Esophagus squamous epithelium (tissue), 5 donors: Measurements from ENCODE around the gene CORO1C. TPM values are rescaled to one million over a fixed set of nuclear protein-coding genes. Genes with fewer than 3 reads are reported as not detected.

Source experiments
- DNase-seq: peaks from one replicate; lab custom pipeline; 2025; lab: John Stamatoyannopoulos, UW
- H3K27ac ChIP-seq, 4 donors: fragments of 200-600 bp; sonication (generic); one replicate each; pipeline ENCODE4 v1.5.1; 2016 to 2019; ENCODE audit warnings: mild to moderate bottlenecking in 1 of 4
- H3K27me3 ChIP-seq, 4 donors: fragments of 200-600 bp; sonication (generic); 1 replicate in 3 of 4; 2 replicates in 1 of 4; pipeline versions ENCODE4 v1.5.1 to v1.6.0; 2017 to 2021; ENCODE audit warnings: antibody characterized with exemption in 1 of 4
- H3K36me3 ChIP-seq, 3 donors: fragments of 200-600 bp; sonication (generic); one replicate each; pipeline ENCODE4 v1.5.1; 2016 to 2019
- H3K4me1 ChIP-seq, 3 donors: fragments of 200-600 bp; sonication (generic); one replicate each; pipeline ENCODE4 v1.5.1; 2017 to 2019
- H3K4me3 ChIP-seq, 4 donors: fragments of 200-600 bp; sonication (generic); 1 replicate in 3 of 4; 2 replicates in 1 of 4; pipeline ENCODE4 v1.5.1; 2016 to 2019; ENCODE audit warnings: mild to moderate bottlenecking in 2 of 4, moderate library complexity in 1 of 4
- H3K9me3 ChIP-seq, 3 donors: fragments of 200-600 bp; sonication (generic); one replicate each; pipeline ENCODE4 v1.5.1; 2016 to 2019
- POLR2A ChIP-seq, 4 donors: fragments of 450-650 bp; IDR thresholded peaks; one replicate each; pipeline ENCODE4 v1.6.1; 2017; ENCODE audit warnings: antibody characterized with exemption in 4 of 4, mild to moderate bottlenecking in 4 of 4, moderate library complexity in 3 of 4
- WGBS, 2 donors: methylation state at CpG; one replicate each; pipeline ENCODE4 v1.1.5; 2018; 5-methylcytosine and 5-hydroxymethylcytosine counted together
- intact Hi-C: fragments of 100-400 bp; cut with DNase I; formaldehyde crosslinking; loops from one replicate; pipeline ENCODE4 v1.15.0; 2022
- total RNA-seq, 4 donors: library from RNA; depleted of rRNA; stranded (reverse); fragments of >200 nt; gene quantifications; one replicate each; pipeline ENCODE4 v1.1.0, GENCODE V29; 2016
- TF ChIP-seq, protein P1 (sequence below), 6 experiments: fragments of 450-650 bp in 4 of 6; fragments of 200-600 bp in 2 of 6; sonication (generic) in 2 of 6; IDR thresholded peaks; one replicate each; pipeline ENCODE4 v1.5.1; 2016 to 2019; ENCODE audit warnings: antibody characterized with exemption in 6 of 6, mild to moderate bottlenecking in 4 of 6, moderate library complexity in 4 of 6
- donor health status: DM: yes; HTN: yes; CAD: no.

CORO1C gene
- total RNA-seq, 4 donors from 2014 or later = 67.2 to 142 (median 114) TPM

- Histone ChIP-seq H3K27me3 (no peaks in the 10 kb centered on the region), H3K9me3 (no peaks in the 10 kb centered on the region), H3K4me3 (no peak overlapping the region), H3K27ac (no peak overlapping the region), H3K4me1 (peaks cover 0 to 7% (median 0%) of the 10 kb centered on the region in 3 donors), H3K36me3 (peaks cover 10 to 98% (median 29%) of the 10 kb centered on the region in 3 donors)
- 82 to 85% methylated on average over 3 of the region's 3 CpGs for WGBS, 2 donors
- DNase-seq = no peak
- intact Hi-C loops = no loop called here
- no peak for TF ChIP-seq POLR2A (IDR thresholded peaks at IDR 0.05)
- TF ChIP-seq, protein P1, sequence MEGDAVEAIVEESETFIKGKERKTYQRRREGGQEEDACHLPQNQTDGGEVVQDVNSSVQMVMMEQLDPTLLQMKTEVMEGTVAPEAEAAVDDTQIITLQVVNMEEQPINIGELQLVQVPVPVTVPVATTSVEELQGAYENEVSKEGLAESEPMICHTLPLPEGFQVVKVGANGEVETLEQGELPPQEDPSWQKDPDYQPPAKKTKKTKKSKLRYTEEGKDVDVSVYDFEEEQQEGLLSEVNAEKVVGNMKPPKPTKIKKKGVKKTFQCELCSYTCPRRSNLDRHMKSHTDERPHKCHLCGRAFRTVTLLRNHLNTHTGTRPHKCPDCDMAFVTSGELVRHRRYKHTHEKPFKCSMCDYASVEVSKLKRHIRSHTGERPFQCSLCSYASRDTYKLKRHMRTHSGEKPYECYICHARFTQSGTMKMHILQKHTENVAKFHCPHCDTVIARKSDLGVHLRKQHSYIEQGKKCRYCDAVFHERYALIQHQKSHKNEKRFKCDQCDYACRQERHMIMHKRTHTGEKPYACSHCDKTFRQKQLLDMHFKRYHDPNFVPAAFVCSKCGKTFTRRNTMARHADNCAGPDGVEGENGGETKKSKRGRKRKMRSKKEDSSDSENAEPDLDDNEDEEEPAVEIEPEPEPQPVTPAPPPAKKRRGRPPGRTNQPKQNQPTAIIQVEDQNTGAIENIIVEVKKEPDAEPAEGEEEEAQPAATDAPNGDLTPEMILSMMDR (IDR thresholded peaks at IDR 0.05) = no peak
Measured at GRCh38 chr12:108653922-108654321, 77.4 kb downstream of the CORO1C start.

- Histone ChIP-seq H3K4me3 (no peak overlapping the region), H3K36me3 (peaks cover 16 to 98% (median 31%) of the 10 kb centered on the region in 3 donors), H3K27ac (no peak overlapping the region), H3K9me3 (no peaks in the 10 kb centered on the region), H3K4me1 (peaks cover 0 to 7% (median 0%) of the 10 kb centered on the region in 3 donors), H3K27me3 (no peaks in the 10 kb centered on the region)
- DNase-seq = no peak
- intact Hi-C loops = no loop called here
- TF ChIP-seq, protein P1 (IDR thresholded peaks at IDR 0.05) = no peak
- no peak for TF ChIP-seq POLR2A (IDR thresholded peaks at IDR 0.05)
Measured at GRCh38 chr12:108653082-108653516, 78.2 kb downstream of the CORO1C start.

- WGBS, 2 donors = 38 to 56% methylated on average over 1 to 2 of the region's 2 CpGs
- TF ChIP-seq, protein P1 (IDR thresholded peaks at IDR 0.05) = no peak
- TF ChIP-seq POLR2A (IDR thresholded peaks at IDR 0.05) = no peak
- peak overlapping the region in 3 of 4 donors; percentile 16 to 54 (median 21) for H3K27ac ChIP-seq
Measured at GRCh38 chr12:108650083-108650482, 81.2 kb downstream of the CORO1C start.

GRCh38 chr12:108649669-108650068 lies 81.6 kb downstream of the CORO1C start:
- H3K27me3 ChIP-seq = no peaks in the 10 kb centered on the region
- no peak for TF ChIP-seq POLR2A (IDR thresholded peaks at IDR 0.05)
- TF ChIP-seq, protein P1 (IDR thresholded peaks at IDR 0.05) = no peak
- DNase-seq = no peak
- H3K4me3 ChIP-seq = no peak overlapping the region
- H3K9me3 ChIP-seq = no peaks in the 10 kb centered on the region
- 27 to 41% methylated on average over 4 of the region's 4 CpGs for WGBS, 2 donors
- intact Hi-C loops = no loop called here
- H3K4me1 ChIP-seq = peaks cover 0 to 37% (median 6%) of the 10 kb centered on the region in 3 donors
- H3K36me3 ChIP-seq = peaks cover 7 to 99% (median 21%) of the 10 kb centered on the region in 3 donors
- peak overlapping the region in 3 of 4 donors; percentile 15 to 21 (median 16) for H3K27ac ChIP-seq

More at GRCh38 chr12:108650083-108650482, 81.2 kb downstream of the CORO1C start:
- Histone ChIP-seq H3K36me3 (peaks cover 7 to 97% (median 21%) of the 10 kb centered on the region in 3 donors), H3K4me1 (peaks cover 0 to 33% (median 4%) of the 10 kb centered on the region in 3 donors), H3K9me3 (no peaks in the 10 kb centered on the region), H3K4me3 (no peak overlapping the region), H3K27me3 (no peaks in the 10 kb centered on the region)
- no peak for DNase-seq
- intact Hi-C loops = no loop called here

GRCh38 chr12:108649126-108649525 lies 82.2 kb downstream of the CORO1C start:
- WGBS, 2 donors = 67 to 76% methylated on average over 6 of the region's 6 CpGs

More at GRCh38 chr12:108649126-108649525, 82.2 kb downstream of the CORO1C start:
- no peak overlapping the region for H3K4me3 ChIP-seq
- H3K9me3 ChIP-seq = no peaks in the 10 kb centered on the region
- TF ChIP-seq, protein P1 (IDR thresholded peaks at IDR 0.05) = no peak
- TF ChIP-seq POLR2A (IDR thresholded peaks at IDR 0.05) = no peak
- peak overlapping the region in 3 of 4 donors; percentile 15 to 21 (median 16) for H3K27ac ChIP-seq
- H3K27me3 ChIP-seq = no peaks in the 10 kb centered on the region
- peaks cover 0 to 43% (median 10%) of the 10 kb centered on the region in 3 donors for H3K4me1 ChIP-seq
- DNase-seq = no peak
- H3K36me3 ChIP-seq = peaks cover 7 to 99% (median 21%) of the 10 kb centered on the region in 3 donors
- intact Hi-C loops = no loop called here
